Liver (tissue), 3 donors: Measurements from ENCODE around the gene OXGR1.

ENCODE experiments used
- GABPA ChIP-seq, 2 donors: IDR thresholded peaks in 1 of 2; conservative IDR thresholded peaks in 1 of 2; 2 replicates each; pipeline ENCODE4 v1.6.1; 2016; ENCODE audit warnings: antibody characterized with exemption in 2 of 2, mild to moderate bottlenecking in 1 of 2, moderate library complexity in 1 of 2
- TAF1 ChIP-seq: conservative IDR thresholded peaks from 2 replicates; pipeline ENCODE4 v1.6.1; 2016; ENCODE audit warnings: antibody characterized with exemption, mild to moderate bottlenecking
- TF ChIP-seq, protein P1 (sequence below): fragments of 150-350 bp; IDR thresholded peaks from 2 replicates; pipeline ENCODE4 v1.5.1; 2017; ENCODE audit warnings: improper control_type of control experiment, low read depth, low read length; ENCODE audit not compliant: missing input control
- TF ChIP-seq, protein P2 (sequence below): IDR thresholded peaks from 2 replicates; pipeline ENCODE4 v1.6.1; 2016; ENCODE audit warnings: antibody characterized with exemption
- donor health status: healthy.
- donor health status: healthy.

DNA sequence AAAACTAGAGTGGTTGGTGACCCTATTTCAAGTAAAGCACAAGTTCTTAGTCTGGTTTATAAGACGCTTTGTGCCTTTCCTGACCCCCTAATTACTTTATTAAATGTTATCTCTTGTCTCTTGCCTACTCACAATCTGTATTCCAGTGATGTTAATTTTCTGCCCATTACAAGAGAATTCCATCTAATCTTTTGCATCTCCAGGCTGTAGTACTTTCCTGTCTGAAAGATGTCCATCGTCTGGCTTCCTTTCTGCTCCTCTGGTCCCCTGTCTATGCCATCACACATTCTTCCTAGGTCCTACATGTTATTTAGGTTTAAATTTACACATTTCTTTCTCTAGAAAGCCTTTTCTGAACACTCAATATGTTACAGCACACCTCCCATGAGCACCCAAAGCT is 25.9 kb upstream of the OXGR1 start:
- TF ChIP-seq, protein P1, sequence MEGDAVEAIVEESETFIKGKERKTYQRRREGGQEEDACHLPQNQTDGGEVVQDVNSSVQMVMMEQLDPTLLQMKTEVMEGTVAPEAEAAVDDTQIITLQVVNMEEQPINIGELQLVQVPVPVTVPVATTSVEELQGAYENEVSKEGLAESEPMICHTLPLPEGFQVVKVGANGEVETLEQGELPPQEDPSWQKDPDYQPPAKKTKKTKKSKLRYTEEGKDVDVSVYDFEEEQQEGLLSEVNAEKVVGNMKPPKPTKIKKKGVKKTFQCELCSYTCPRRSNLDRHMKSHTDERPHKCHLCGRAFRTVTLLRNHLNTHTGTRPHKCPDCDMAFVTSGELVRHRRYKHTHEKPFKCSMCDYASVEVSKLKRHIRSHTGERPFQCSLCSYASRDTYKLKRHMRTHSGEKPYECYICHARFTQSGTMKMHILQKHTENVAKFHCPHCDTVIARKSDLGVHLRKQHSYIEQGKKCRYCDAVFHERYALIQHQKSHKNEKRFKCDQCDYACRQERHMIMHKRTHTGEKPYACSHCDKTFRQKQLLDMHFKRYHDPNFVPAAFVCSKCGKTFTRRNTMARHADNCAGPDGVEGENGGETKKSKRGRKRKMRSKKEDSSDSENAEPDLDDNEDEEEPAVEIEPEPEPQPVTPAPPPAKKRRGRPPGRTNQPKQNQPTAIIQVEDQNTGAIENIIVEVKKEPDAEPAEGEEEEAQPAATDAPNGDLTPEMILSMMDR, result no peak
- TF ChIP-seq TAF1, result no peak
- TF ChIP-seq GABPA (IDR thresholded peaks at IDR 0.05 in 1 of 2, conservative IDR thresholded peaks at IDR 0.05 in 1 of 2), result no peak
- TF ChIP-seq, protein P2, sequence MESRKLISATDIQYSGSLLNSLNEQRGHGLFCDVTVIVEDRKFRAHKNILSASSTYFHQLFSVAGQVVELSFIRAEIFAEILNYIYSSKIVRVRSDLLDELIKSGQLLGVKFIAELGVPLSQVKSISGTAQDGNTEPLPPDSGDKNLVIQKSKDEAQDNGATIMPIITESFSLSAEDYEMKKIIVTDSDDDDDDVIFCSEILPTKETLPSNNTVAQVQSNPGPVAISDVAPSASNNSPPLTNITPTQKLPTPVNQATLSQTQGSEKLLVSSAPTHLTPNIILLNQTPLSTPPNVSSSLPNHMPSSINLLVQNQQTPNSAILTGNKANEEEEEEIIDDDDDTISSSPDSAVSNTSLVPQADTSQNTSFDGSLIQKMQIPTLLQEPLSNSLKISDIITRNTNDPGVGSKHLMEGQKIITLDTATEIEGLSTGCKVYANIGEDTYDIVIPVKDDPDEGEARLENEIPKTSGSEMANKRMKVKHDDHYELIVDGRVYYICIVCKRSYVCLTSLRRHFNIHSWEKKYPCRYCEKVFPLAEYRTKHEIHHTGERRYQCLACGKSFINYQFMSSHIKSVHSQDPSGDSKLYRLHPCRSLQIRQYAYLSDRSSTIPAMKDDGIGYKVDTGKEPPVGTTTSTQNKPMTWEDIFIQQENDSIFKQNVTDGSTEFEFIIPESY, result no peak
